ENCODE results near the gene TSR3.

DNA sequence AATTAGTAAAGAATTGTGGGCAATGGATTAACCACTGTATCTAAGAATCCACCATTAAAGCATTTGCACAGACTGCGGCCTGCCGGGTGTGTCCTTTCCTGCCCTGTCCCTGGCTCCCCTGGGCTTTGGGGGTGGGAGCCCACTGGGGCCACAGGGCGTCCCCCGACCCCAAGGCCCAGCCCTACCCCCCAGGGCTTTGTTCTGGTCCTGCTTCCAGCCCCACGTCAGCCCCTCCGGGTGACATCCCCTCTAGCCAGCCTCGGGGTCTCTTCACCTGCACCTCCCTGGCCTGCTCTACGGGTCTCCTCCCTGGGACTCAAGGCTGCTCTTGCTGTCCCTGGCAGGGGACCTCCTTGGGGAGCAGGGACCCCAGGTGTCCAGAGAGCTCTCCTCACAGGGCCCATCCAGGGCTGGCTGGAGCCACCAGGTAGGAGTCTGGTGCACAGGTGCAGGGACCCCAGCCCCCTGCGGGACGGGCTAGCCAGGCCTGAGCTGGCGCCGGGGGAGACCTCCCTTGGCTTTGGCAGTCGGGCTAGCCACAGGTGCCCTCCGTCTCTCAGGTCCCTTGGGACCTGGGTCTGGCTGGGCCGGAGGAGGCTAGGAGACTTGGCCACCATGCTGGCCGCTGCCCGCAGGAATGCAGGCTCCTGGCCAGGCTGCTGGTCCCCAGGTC is 24.6 kb downstream of the TSR3 start:
- TF ChIP-seq, protein P1, sequence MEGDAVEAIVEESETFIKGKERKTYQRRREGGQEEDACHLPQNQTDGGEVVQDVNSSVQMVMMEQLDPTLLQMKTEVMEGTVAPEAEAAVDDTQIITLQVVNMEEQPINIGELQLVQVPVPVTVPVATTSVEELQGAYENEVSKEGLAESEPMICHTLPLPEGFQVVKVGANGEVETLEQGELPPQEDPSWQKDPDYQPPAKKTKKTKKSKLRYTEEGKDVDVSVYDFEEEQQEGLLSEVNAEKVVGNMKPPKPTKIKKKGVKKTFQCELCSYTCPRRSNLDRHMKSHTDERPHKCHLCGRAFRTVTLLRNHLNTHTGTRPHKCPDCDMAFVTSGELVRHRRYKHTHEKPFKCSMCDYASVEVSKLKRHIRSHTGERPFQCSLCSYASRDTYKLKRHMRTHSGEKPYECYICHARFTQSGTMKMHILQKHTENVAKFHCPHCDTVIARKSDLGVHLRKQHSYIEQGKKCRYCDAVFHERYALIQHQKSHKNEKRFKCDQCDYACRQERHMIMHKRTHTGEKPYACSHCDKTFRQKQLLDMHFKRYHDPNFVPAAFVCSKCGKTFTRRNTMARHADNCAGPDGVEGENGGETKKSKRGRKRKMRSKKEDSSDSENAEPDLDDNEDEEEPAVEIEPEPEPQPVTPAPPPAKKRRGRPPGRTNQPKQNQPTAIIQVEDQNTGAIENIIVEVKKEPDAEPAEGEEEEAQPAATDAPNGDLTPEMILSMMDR (IDR thresholded peaks at IDR 0.05), result no peak
- TF ChIP-seq ZFX (IDR thresholded peaks at IDR 0.05; ENCODE audit: borderline replicate concordance), result no peak

Measured in 22Rv1 (cell line).